Measurements from ENCODE around the gene PTBP3.
A peak's percentile ranks its signal among the peaks of the same experiment; 100 is the strongest.

GRCh38 chr9:112333639-112334431 lies 416 bp upstream of the PTBP3 start:
- TF ChIP-seq CTCF (IDR thresholded peaks at IDR 0.05; ENCODE audit: low read depth, low read length) (peak; percentile 18), POLR2A (IDR thresholded peaks at IDR 0.05; ENCODE audit: extremely low read depth, insufficient read length) (no peak), MAX (IDR thresholded peaks at IDR 0.05; ENCODE audit: low read depth, low read length) (no peak), MYC (IDR thresholded peaks at IDR 0.05; ENCODE audit: low read depth, low read length) (no peak)

Measured in NB4 (cell line).